GM12865 (cell line): ENCODE results near the gene CCL4.
"Not testable (repeated sequence)": the region's sequence is repeated elsewhere in the genome, so short reads cannot be mapped to it uniquely, and the experiment has no call there.

Source experiments
- DNase-seq: peaks from one replicate; pipeline ENCODE4 v3.0.0; 2010; ENCODE audit warnings: low read depth
- H3K4me3 ChIP-seq: 2 replicates; pipeline ENCODE4 v1.5.1; 2011; ENCODE audit warnings: mild to moderate bottlenecking, low read depth, low read length, control low read depth
- CTCF ChIP-seq: IDR thresholded peaks from 2 replicates; pipeline ENCODE4 v1.5.1; 2011; ENCODE audit warnings: low read length, control low read depth, low read depth, inconsistent platforms; ENCODE audit not compliant: insufficient read depth; ENCODE audit errors: missing control alignments

Gene CCL4

GRCh38 chr17:36103401-36103975 lies at the start of gene CCL4:
Gene CCL4 (plus strand): TSS chr17:36103827. CDS start chr17:36103906, 79 bp downstream.
- peak; percentile 72 for DNase-seq
- not testable (repeated sequence) for H3K4me3 ChIP-seq

DNA sequence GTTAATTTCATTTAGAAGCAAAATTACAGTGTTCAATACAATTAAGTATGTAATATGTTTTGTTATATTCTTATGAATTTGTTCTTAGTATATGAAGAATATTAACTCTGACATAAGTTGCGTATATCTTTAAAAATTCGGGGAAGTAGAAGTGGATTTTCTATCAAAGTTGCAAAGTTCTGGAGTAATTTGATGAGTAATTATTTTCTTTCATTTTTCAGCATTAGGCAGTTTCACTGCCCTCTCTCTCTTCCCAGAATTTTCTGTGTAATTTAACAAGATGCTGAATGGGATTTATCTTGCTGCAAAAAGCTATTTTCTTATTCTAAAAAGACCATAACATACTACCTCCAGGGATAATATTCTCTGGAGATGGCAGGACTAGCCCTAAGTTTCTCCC lies 48.5 kb upstream of the CCL4 start:
- no peak for DNase-seq
- no peak for TF ChIP-seq CTCF
- no peak overlapping the region for H3K4me3 ChIP-seq

DNA sequence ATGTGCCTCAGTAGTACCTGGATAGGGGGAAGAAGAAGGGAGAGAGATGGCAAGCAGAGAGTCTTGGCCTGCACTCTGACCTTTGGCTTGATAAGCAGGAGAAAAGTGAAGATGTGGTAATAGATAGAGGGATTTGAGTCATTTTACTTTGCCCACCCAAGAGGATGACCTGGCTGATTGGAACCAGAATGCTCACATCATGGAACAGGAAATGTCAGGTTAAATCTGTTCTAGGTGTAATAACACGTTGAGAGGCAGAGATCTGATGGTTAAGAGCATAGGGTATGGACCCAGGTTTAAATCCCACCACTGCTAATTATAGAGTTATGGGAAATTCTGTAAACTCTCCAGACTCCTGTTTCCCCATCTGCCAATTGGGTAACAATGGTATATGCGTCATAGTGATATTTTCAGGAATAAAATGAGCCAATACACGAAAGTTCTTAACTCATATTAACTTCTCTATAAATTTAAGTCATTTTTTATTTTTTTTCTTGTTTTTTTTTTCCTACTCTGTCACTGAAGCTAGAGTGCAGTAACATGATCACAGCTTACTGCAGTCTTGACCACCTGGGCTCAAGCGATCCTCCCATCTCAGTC lies 47.6 kb upstream of the CCL4 start:
- no peak for TF ChIP-seq CTCF
- H3K4me3 ChIP-seq: no peak overlapping the region
- DNase-seq: no peak

- TF ChIP-seq CTCF: no peak
- no peak for DNase-seq
- H3K4me3 ChIP-seq: no peak overlapping the region
Measured at GRCh38 chr17:36057911-36058310, 45.7 kb upstream of the CCL4 start.

DNA sequence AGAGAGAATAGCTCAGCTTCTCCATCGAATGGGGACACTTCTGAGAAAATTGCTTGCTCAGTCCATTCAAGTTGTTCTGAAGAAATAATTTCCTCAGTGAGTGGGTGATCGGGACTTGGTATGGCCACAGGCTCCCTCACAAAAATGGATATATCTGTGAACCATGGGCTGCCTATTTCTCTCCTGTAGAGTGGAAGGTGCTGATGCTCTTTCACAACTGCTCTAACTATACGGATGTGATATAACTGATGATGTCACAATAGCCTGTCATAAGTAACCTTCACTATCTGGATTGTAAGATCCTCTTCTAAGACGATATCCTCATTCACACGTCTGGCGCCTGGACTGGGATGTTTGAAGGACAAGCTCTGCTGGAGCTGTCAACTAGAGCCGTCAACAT lies 44.2 kb upstream of the CCL4 start:
- no peak for DNase-seq
- TF ChIP-seq CTCF: no peak
- H3K4me3 ChIP-seq: no peak overlapping the region

- TF ChIP-seq CTCF: no peak
Measured at GRCh38 chr17:36060816-36061215, 42.8 kb upstream of the CCL4 start.

DNA sequence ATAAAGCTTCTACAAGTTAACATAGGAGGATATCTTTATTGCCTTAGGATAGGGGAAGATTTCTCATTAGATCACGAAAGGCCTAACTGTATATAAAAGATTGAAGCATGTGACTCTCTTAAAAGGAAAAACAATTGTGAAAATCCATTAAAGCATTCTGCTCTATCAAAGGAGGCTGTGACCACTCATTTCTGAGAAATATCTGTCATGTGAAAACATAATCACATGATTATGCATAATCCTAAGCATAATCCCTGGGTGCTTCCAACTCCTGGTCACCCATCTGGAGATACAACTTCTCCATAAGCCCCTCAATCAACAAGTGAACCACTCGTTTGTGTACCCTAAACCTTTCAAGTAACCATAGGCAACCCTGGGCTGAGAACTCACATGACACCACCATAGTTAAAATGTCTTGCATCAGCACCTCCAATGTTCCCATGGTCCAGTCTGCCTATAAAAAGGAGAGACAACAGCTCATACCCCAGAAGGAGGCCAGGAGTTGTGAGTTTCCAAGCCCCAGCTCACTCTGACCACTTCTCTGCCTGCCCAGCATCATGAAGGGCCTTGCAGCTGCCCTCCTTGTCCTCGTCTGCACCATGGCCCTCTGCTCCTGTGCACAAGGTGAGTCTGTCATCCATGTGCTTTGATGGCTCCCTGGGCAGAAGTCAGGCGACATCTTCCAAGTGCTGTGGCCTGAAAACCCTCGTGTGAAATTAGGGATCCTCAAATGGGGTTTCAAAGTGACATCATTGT lies 39.7 kb upstream of the CCL4 start, which contains the start of gene CCL18:
Gene CCL18, plus strand, starts transcription at position 487 of the 756 bp plus-strand sequence. Its CDS starts 71 bp downstream, at position 558.
- DNase-seq: no peak
- no peak within 1 kb of the TSS for H3K4me3 ChIP-seq
- TF ChIP-seq CTCF: no peak

More at GRCh38 chr17:36060816-36061215, 42.8 kb upstream of the CCL4 start:
- no peak overlapping the region for H3K4me3 ChIP-seq
- no peak for DNase-seq
